Activated naive CD8-positive, alpha-beta T cell treated with anti-CD3 and anti-CD28 coated beads, Interleukin-2, amount 50 U/mL, for 24 hours (primary cell): Measurements from ENCODE around the gene PDZD11.
"Not testable (repeated sequence)": the region's sequence is repeated elsewhere in the genome, so short reads cannot be mapped to it uniquely, and the experiment has no call there.

ENCODE experiments used
- ATAC-seq: fragments of 150-1000 bp; cut with Tn5 transposase; one replicate; pipeline ENCODE4 v1.10.0; 2021
- DNase-seq: peaks from one replicate; pipeline ENCODE4 v3.0.0; 2021
- H3K27ac Mint-ChIP-seq: one replicate; pipeline ENCODE4 v1.8.0; 2021; ENCODE audit warnings: mild to moderate bottlenecking, mixed read lengths
- H3K27me3 Mint-ChIP-seq: one replicate; pipeline ENCODE4 v1.8.0; 2021; ENCODE audit warnings: mixed read lengths
- H3K36me3 Mint-ChIP-seq: one replicate; pipeline ENCODE4 v1.8.0; 2021; ENCODE audit warnings: low read depth, mixed read lengths
- H3K4me1 Mint-ChIP-seq: one replicate; pipeline ENCODE4 v1.8.0; 2021; ENCODE audit warnings: mixed read lengths
- H3K4me3 Mint-ChIP-seq: one replicate; pipeline ENCODE4 v1.8.0; 2021; ENCODE audit warnings: mild to moderate bottlenecking, moderate library complexity, mixed read lengths
- H3K9me3 Mint-ChIP-seq: one replicate; pipeline ENCODE4 v1.8.0; 2021; ENCODE audit warnings: mixed read lengths

PDZD11 gene, protein sequence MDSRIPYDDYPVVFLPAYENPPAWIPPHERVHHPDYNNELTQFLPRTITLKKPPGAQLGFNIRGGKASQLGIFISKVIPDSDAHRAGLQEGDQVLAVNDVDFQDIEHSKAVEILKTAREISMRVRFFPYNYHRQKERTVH

DNA sequence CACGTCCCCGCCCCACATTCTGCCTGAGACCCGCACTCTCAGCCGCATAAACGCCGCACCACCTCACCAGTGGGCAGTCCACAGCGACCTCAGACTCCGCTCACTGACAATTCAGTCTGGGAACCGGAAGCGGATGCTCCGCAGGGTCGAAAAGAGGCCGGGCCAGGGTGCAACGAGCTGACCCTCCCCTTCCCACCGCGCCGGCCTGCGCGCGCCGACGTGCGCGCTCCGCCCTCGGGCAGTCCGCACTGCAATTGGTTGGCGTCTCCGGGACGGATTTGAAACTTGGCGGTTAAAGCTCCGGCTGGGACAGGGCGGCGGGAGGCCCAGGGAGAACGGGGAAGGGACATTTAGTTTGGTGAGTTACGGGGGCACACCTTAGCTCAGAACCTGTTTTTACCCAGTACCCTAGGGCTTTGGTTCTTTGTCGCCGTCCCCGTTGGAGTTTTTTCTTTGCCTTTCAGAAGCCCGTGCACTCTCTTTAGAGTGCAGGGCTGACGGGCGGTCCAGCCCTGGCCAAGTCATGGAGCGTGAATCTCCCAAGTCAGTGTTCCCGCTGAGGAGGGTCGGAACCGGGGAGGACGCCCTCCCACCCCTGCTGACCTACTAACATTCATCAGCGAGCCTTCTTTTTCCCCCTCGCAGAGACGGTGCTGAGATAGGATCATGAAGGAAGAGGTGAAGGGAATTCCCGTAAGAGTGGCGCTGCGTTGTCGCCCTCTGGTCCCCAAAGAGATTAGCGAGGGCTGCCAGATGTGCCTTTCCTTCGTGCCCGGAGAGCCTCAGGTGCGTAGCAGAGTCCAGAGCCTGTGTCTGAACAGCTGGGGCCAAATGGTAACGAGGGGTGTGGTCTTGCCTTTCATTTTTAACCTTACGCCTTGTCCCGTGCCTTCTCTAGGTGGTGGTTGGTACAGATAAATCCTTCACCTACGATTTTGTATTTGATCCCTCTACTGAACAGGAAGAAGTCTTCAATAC is at the start of gene PDZD11, which contains the start of gene KIF4A:
PDZD11 (minus strand) TSS at position 135 of the 978 bp plus-strand sequence. CDS start 586 bp downstream, outside the sequence.
KIF4A (plus strand) TSS at position 312 of the 978 bp plus-strand sequence; CDS start at position 667, 355 bp downstream.
- peak within 1 kb of the TSS; percentile 91 for H3K4me3 Mint-ChIP-seq
- ATAC-seq (peak; percentile 99), DNase-seq (peak; percentile 80)
- no peaks in the 10 kb centered on the region for H3K27me3 Mint-ChIP-seq
- H3K4me1 Mint-ChIP-seq, result peaks cover 19% of the 10 kb centered on the region
- peaks cover 12% of the 10 kb centered on the region for H3K36me3 Mint-ChIP-seq
- H3K27ac Mint-ChIP-seq, result peak within 1 kb of the TSS; percentile 75
- H3K9me3 Mint-ChIP-seq, result no peaks in the 10 kb centered on the region

DNA sequence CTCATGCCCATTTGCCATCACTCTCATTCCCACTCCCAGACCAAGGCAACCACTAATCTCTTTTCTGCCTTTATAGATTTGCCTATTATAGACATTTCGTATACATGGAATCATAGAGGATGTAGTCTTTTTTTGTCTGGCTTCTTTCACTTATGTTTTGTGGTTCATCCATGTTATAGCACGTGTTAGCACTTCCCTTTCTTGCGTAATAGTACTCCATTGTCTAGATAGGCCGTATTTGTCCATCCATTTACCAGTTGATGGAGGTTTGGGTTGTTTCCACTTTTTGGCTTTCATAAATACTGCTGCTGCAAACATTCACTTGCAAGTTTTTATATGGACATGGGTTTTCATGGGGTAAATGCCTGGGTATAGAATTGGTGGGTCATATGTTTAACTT is 48.6 kb upstream of the PDZD11 start:
- no peak overlapping the region for H3K4me3 Mint-ChIP-seq
- H3K27ac Mint-ChIP-seq, result no peak overlapping the region
- H3K9me3 Mint-ChIP-seq, result no peaks in the 10 kb centered on the region
- DNase-seq (no peak), ATAC-seq (no peak)
- peaks cover 21% of the 10 kb centered on the region for H3K36me3 Mint-ChIP-seq
- H3K27me3 Mint-ChIP-seq, result no peaks in the 10 kb centered on the region
- peaks cover 12% of the 10 kb centered on the region for H3K4me1 Mint-ChIP-seq

DNA sequence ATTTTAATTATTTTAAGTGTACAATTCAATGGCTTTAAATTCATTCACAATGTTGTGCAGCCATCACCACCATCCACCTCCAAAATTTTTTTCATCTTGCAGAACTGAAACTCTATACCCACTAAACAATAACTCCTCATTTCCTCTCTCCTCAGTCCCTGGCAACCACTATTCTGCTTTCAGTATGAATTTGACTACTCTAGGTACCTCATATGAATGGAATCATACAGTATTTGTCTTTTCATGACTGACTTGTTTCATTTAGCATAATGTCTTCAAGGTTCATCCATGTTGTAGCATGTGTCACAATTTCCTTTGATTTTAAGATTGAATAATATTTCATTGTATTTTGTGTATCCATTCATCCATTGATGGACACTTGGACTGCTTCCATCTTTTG is 47.0 kb upstream of the PDZD11 start:
- no peaks in the 10 kb centered on the region for H3K9me3 Mint-ChIP-seq
- peak overlapping the region; percentile 50 for H3K27ac Mint-ChIP-seq
- peaks cover 19% of the 10 kb centered on the region for H3K36me3 Mint-ChIP-seq
- H3K4me3 Mint-ChIP-seq, result no peak overlapping the region
- DNase-seq (no peak), ATAC-seq (peak; percentile 91)
- peaks cover 12% of the 10 kb centered on the region for H3K4me1 Mint-ChIP-seq
- H3K27me3 Mint-ChIP-seq, result no peaks in the 10 kb centered on the region

DNA sequence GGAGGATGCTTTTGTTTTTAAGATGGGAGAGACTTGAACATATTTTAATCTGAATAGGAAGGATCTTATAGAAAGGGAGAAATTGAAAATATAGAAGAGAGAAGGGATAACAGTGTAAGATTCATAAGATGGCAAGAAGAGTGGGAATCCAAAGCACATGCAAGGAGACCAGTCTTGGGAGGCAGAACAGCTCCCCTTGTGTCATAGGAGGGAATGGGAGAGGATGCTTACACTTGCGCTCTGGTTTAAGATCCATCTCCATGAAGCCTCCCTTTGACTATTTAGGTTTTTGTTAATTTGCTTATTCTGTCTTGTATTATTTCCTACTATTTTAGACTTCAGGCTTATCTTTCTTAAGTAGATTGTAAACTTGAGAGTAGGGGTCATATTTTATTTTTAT is 42.9 kb upstream of the PDZD11 start:
- H3K4me1 Mint-ChIP-seq, result peaks cover 12% of the 10 kb centered on the region
- no peak for DNase-seq
- no peak overlapping the region for H3K4me3 Mint-ChIP-seq
- H3K27me3 Mint-ChIP-seq, result no peaks in the 10 kb centered on the region
- H3K36me3 Mint-ChIP-seq, result peaks cover 22% of the 10 kb centered on the region
- no peaks in the 10 kb centered on the region for H3K9me3 Mint-ChIP-seq
- H3K27ac Mint-ChIP-seq, result no peak overlapping the region
- ATAC-seq, result no peak

DNA sequence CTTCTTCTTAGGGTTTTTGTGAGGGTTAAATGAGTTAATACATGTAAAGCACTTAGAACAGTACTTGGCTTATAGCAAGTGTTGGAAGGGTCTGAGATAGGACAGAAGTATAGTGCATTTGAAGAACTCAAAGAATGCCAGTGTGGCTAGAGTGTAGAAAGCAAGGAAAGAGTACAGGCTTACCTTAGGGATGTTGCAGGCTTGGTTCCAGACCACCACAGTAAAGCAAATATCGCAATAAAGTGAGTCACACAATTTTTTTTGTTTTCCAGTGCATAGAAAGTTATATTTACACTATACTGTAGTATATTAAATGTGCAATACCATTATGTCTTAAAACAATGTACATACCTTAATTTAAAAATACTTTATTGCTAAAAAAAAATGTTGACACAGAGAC is 41.4 kb upstream of the PDZD11 start:
- Mint-ChIP-seq H3K27me3 (no peaks in the 10 kb centered on the region), H3K4me1 (peaks cover under 1% of the 10 kb centered on the region), H3K36me3 (peaks cover 18% of the 10 kb centered on the region), H3K4me3 (no peak overlapping the region), H3K27ac (no peak overlapping the region), H3K9me3 (no peaks in the 10 kb centered on the region)
- no peak for DNase-seq
- no peak for ATAC-seq

DNA sequence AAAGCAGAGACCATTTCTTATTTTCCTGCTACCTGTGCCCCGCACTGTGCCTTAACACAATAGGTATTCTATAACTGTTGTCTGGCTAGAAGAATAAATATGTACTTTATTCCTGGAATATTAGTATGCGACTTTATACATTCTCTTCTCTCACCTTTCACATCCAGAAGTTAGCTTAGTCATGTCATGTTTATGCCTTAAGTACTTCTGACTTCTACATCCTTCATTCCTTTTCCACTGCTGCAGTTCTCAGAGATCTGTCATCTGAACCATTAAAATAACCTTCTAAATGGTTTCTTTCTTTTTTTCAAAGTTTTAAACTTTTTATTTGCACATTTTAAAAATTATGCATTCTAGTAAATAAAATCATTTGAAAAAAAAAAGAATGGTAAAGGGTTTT is 34.6 kb upstream of the PDZD11 start:
- Mint-ChIP-seq H3K27me3 (no peaks in the 10 kb centered on the region), H3K4me1 (no peaks in the 10 kb centered on the region), H3K36me3 (peaks cover 2% of the 10 kb centered on the region), H3K9me3 (no peaks in the 10 kb centered on the region), H3K27ac (no peak overlapping the region), H3K4me3 (no peak overlapping the region)
- DNase-seq, result no peak
- no peak for ATAC-seq

DNA sequence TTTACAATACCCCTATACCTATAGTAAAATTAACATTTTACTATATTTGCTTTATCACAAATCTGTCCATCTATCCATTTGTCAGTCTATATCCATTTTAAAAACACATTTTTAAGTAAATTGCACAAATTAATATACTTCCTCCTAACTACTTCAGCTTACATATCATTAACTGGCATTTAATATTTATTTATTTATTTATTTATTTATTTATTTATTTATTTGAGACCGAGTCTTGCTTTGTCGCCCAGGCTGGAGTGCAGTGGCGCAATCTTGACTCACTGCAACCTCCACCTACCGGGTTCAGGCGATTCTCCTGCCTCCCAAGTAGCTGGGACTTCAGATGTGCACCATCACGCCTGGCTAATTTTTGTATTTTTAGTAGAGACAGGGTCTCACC is 33.9 kb upstream of the PDZD11 start:
- not testable (repeated sequence) for H3K36me3 Mint-ChIP-seq, H3K27me3 Mint-ChIP-seq, DNase-seq, H3K9me3 Mint-ChIP-seq, H3K4me3 Mint-ChIP-seq, ATAC-seq, H3K4me1 Mint-ChIP-seq, H3K27ac Mint-ChIP-seq

DNA sequence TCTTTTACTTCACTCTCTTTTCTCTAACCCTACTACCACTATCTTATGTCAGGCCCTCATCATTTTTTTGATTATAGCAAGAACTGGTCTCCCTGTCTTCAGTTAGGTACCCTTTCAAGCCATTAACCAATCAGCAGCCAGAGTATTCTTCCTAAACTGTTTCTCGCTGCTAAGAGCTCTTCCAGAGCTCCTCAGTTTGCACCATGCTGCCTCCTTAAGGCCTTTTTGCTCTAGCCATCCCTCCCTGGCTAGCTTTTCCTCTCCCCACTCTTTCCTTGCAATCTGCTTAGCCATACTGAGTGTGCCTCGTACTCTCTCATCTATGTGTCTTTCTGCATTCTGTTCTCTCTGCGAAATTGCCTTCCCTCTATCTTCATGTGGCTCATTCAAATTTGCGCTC is 33.1 kb upstream of the PDZD11 start:
- Mint-ChIP-seq H3K36me3 (peaks cover 2% of the 10 kb centered on the region), H3K4me3 (no peak overlapping the region), H3K27me3 (no peaks in the 10 kb centered on the region), H3K27ac (no peak overlapping the region), H3K4me1 (no peaks in the 10 kb centered on the region), H3K9me3 (no peaks in the 10 kb centered on the region)
- ATAC-seq (no peak), DNase-seq (no peak)

DNA sequence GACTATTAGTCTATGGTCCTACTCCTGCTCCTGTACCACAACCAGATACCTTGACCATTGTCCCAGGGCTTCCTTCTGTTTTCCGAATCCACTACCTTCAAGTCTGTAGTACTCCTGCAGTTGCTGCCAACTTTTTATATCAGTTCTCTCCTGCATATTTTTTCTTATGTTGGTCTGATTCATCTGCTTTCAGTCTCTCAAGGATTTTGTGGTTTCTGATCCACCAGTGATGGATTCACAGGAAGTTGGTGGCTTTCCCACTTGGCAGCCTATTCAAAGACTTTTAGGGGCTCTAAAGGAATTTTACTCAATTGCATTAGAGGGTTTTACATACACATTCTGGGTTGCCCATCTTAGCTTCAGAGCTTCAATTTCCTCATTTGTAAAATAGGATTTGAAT is 23.8 kb upstream of the PDZD11 start:
- no peak overlapping the region for H3K4me3 Mint-ChIP-seq
- ATAC-seq, result no peak
- peaks cover 3% of the 10 kb centered on the region for H3K4me1 Mint-ChIP-seq

DNA sequence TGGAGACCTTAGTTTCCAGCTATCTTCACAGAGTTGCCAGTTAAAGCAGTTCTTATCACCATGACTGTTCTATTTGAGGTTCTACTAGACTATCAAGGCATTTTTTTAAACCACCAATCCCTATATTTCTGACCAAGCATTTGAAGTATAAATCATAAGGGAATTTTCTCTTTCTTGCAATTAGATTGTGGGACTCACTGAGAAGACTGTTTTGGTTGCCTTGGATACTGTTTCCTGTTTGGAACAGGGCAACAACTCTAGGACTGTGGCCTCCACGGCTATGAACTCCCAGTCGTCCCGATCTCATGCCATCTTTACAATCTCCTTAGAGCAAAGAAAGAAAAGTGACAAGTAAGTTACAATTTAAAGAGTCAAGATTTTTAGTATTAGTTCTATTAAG is 12.0 kb upstream of the PDZD11 start:
- Mint-ChIP-seq H3K9me3 (no peaks in the 10 kb centered on the region), H3K27me3 (no peaks in the 10 kb centered on the region), H3K4me1 (no peaks in the 10 kb centered on the region), H3K27ac (no peak overlapping the region), H3K4me3 (no peak overlapping the region), H3K36me3 (peaks cover 43% of the 10 kb centered on the region)
- ATAC-seq (no peak), DNase-seq (no peak)

More for the DNA sequence above, 23.8 kb upstream of the PDZD11 start:
- Mint-ChIP-seq H3K27ac (no peak overlapping the region), H3K36me3 (peaks cover 11% of the 10 kb centered on the region), H3K9me3 (no peaks in the 10 kb centered on the region), H3K27me3 (no peaks in the 10 kb centered on the region)
- DNase-seq, result no peak

DNA sequence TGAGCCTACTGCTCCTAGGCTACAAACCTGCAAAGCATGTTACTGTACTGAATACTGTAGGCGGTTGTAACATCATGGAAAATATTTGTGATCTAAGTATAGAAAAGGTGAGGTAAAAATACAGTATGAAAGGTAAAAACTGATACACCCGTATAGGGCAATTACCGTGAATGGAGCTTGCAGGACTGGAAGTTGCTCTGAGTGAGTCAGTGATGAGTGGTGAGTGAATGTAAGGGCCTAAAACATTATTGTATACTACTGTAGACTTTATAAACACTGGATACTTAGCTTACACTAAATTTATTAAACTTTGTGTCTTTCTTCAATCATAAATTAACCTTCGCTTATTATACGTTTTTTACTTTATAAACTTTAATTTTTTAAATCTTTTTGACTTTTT is 3.9 kb upstream of the PDZD11 start:
- H3K36me3 Mint-ChIP-seq, result peaks cover 11% of the 10 kb centered on the region
- peaks cover 19% of the 10 kb centered on the region for H3K4me1 Mint-ChIP-seq
- H3K4me3 Mint-ChIP-seq, result no peak overlapping the region
- no peak overlapping the region for H3K27ac Mint-ChIP-seq
- H3K9me3 Mint-ChIP-seq, result no peaks in the 10 kb centered on the region
- H3K27me3 Mint-ChIP-seq, result no peaks in the 10 kb centered on the region
- DNase-seq, result no peak
- ATAC-seq, result no peak

DNA sequence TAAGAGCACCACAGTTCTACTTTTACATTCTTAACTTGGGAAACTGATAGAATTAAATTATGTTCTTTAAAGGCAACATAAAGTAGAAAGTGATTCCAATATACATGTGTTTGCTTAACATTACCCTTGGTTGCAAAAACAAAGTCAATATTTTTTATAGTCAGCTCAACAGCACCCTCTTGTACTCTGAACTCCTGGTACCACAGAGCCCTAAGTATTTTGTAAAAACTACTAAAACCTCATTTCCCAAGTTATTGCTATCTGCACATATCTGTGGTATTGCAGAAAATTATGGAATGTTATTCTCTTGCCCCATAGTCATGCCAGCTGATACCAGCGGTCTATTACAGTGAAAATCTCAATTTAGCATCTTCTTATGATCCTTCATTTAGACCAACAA is 3.1 kb upstream of the PDZD11 start:
- peaks cover 19% of the 10 kb centered on the region for H3K4me1 Mint-ChIP-seq
- H3K9me3 Mint-ChIP-seq, result no peaks in the 10 kb centered on the region
- H3K27me3 Mint-ChIP-seq, result no peaks in the 10 kb centered on the region
- no peak overlapping the region for H3K27ac Mint-ChIP-seq
- no peak overlapping the region for H3K4me3 Mint-ChIP-seq
- peaks cover 11% of the 10 kb centered on the region for H3K36me3 Mint-ChIP-seq
- no peak for ATAC-seq
- no peak for DNase-seq

DNA sequence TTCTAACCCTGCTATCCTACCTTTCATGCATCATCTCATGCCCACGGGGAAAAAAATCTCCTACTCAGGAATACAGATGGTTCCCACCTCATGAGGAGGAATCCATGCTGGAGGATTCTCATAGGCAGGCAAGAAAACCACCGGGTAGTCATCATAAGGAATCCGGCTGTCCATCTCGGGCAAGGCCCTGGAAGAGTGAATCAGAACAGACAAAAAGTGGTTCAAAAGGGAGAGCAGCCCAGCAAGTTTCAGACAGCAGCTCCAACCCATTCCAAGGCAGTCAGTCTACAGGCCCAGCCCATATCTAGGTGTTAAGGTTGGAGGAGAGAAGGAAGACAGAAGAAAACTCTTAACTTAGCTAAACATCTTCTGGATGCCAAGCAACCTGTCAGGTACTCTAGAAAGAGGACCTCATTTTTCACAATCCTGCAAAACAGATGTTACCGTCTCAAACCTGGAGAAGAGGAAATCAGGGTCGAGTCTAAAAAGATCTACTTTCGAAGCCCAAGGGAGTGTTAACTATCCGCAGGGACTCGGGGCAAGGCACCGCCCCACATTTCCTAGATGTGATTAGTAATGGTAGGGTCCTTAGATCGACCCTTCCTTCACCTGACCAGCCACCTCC is 447 bp downstream of the PDZD11 start:
- peaks cover 12% of the 10 kb centered on the region for H3K36me3 Mint-ChIP-seq
- no peaks in the 10 kb centered on the region for H3K27me3 Mint-ChIP-seq
- H3K4me1 Mint-ChIP-seq, result peaks cover 19% of the 10 kb centered on the region
- ATAC-seq, result no peak
- no peak for DNase-seq
- peak overlapping the region; percentile 75 for H3K27ac Mint-ChIP-seq
- peak overlapping the region; percentile 91 for H3K4me3 Mint-ChIP-seq
- no peaks in the 10 kb centered on the region for H3K9me3 Mint-ChIP-seq

DNA sequence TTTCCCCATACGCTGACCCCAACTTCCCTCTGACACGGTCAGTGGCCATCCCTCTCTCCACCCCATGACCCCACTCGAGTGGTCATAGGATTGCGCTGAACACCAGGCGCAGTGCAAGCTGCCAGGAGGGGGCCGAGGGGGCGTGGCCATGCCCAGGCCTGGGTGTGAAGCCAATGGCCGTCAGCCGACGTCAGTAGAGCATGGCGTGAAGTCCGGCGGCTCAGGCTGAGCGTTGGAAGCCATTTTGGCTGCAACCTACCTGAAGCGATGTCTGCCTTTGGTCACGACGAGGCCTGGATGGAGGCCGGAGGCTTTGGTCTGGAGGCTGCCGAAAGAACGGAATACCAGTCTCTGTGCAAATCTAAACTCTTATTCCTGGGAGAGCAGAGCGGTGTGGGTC is 7.8 kb downstream of the PDZD11 start, which contains the start of gene RAB41:
RAB41 (plus strand) TSS at position 222 of the 400 bp plus-strand sequence; CDS start at position 268, 46 bp downstream.
- no peaks in the 10 kb centered on the region for H3K9me3 Mint-ChIP-seq
- DNase-seq (no peak), ATAC-seq (no peak)
- H3K27ac Mint-ChIP-seq, result no peak within 1 kb of the TSS
- H3K4me1 Mint-ChIP-seq, result no peaks in the 10 kb centered on the region
- H3K27me3 Mint-ChIP-seq, result no peaks in the 10 kb centered on the region
- no peak within 1 kb of the TSS for H3K4me3 Mint-ChIP-seq
- H3K36me3 Mint-ChIP-seq, result peaks cover 6% of the 10 kb centered on the region

DNA sequence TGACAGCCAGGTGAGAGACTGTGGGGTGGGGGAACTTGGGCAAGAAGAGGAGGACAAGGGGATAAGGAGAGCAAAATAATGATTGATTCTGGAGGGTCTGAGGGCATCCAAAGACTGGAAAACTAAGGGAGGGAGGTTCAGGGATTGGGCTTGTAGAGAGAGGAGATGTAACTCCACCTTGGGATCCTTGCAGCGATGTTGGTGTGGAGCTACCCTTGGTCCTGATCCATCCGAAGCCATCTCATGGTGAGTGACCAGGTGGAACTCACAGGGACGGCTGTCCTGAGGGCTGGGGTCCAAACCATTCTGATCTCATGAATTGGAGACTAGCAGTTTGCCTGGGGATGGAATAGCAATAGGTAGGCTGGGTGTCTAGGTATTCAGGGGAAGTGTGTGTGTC is 9.2 kb downstream of the PDZD11 start:
- Mint-ChIP-seq H3K9me3 (no peaks in the 10 kb centered on the region), H3K4me3 (no peak overlapping the region), H3K27me3 (no peaks in the 10 kb centered on the region), H3K36me3 (no peaks in the 10 kb centered on the region), H3K27ac (no peak overlapping the region), H3K4me1 (no peaks in the 10 kb centered on the region)
- ATAC-seq, result no peak
- DNase-seq, result no peak
